K562 (cell line): ENCODE data around the gene CLCC1. TPM values are rescaled to one million over a fixed set of nuclear protein-coding genes. Genes with fewer than 3 reads are reported as not detected.

Source experiments
- ARNT ChIP-seq, 2 experiments: fragments of 450-650 bp; IDR thresholded peaks; 2 replicates each; pipeline ENCODE4 v1.6.1; 2016; ENCODE audit warnings: mild to moderate bottlenecking in 1 of 2
- ELF4 ChIP-seq: fragments of 450-650 bp; formaldehyde crosslinking; IDR thresholded peaks from 2 replicates; pipeline ENCODE4 v1.4.0; 2022; ENCODE audit warnings: missing genetic modification characterization
- ETS1 ChIP-seq: conservative IDR thresholded peaks from 2 replicates; pipeline ENCODE4 v1.6.1; 2011; ENCODE audit warnings: low read depth, mild to moderate bottlenecking, low read length; ENCODE audit not compliant: control insufficient read depth
- GATAD2A ChIP-seq: fragments of 450-650 bp; IDR thresholded peaks from 2 replicates; pipeline ENCODE4 v1.6.1; 2017
- HOMEZ ChIP-seq: fragments of 250-450 bp; sonication (Bioruptor Pico); IDR thresholded peaks from 2 replicates; pipeline ENCODE4 v1.4.0; 2020; ENCODE audit warnings: mild to moderate bottlenecking, moderate library complexity
- IRF9 ChIP-seq: fragments of 450-650 bp; IDR thresholded peaks from 2 replicates; pipeline ENCODE4 v1.6.1; 2016; ENCODE audit warnings: missing biosample characterization, missing genetic modification characterization
- LCOR ChIP-seq: sonication (generic); formaldehyde crosslinking; IDR thresholded peaks from 2 replicates; pipeline ENCODE4 v1.8.0; 2022; ENCODE audit warnings: mild to moderate bottlenecking, missing genetic modification reagents
- MCM7 ChIP-seq, 2 experiments: fragments of 450-650 bp; IDR thresholded peaks; 2 replicates each; pipeline ENCODE4 v1.6.1; 2016 to 2018
- MTF1 ChIP-seq: fragments of 250-450 bp; sonication (Bioruptor Pico); IDR thresholded peaks from 2 replicates; pipeline ENCODE4 v1.9.0; 2021; ENCODE audit warnings: moderate library complexity, mild to moderate bottlenecking, inconsistent platforms, borderline replicate concordance
- PHF21A ChIP-seq: fragments of 450-650 bp; IDR thresholded peaks from 2 replicates; pipeline ENCODE4 v1.6.1; 2017; ENCODE audit warnings: low read depth, borderline replicate concordance
- RCOR1 ChIP-seq, 2 experiments: IDR thresholded peaks; 2 replicates each; pipeline ENCODE4 v1.6.1; 2012; ENCODE audit warnings: low read depth in 2 of 2, low read length in 2 of 2, borderline replicate concordance in 1 of 2, improper control_type of control experiment in 1 of 2
- ZBED1 ChIP-seq: IDR thresholded peaks from 2 replicates; pipeline ENCODE4 v1.6.1; 2014
- ZBTB26 ChIP-seq: fragments of 450-650 bp; formaldehyde crosslinking; IDR thresholded peaks from 2 replicates; pipeline ENCODE4 v1.4.0; 2022; ENCODE audit warnings: missing genetic modification characterization
- ZNF398 ChIP-seq: fragments of 250-450 bp; sonication (Bioruptor Pico); IDR thresholded peaks from 2 replicates; pipeline ENCODE4 v1.8.0; 2021; ENCODE audit warnings: moderate library complexity, mild to moderate bottlenecking, inconsistent platforms
- polyA plus RNA-seq, 8 experiments: library from polyadenylated mRNA; depleted of rRNA in 4 of 8; stranded (reverse) in 5 of 8; unstranded in 3 of 8; fragments of >200 nt; fragmentation: Nextera tagmentation in 2 of 8; fragmentation: Illumina TruSeq in 1 of 8; extraction: Ambion mirVana in 2 of 8; extraction: Trizol in 1 of 8; gene quantifications; 2 replicates each; pipeline versions ENCODE4 v1.2.1 to v1.2.3, GENCODE V29; 2011 to 2014; ENCODE audit warnings: inconsistent platforms in 1 of 8, missing spikeins in 1 of 8
- total RNA-seq, 7 experiments: library from RNA; depleted of rRNA in 6 of 7; stranded (reverse); fragments of >200 nt in 6 of 7; fragmentation: Illumina TruSeq in 2 of 7; extraction: Trizol in 2 of 7; gene quantifications; 2 replicates each; pipeline versions ENCODE4 v1.2.1 to v1.2.3, GENCODE V29; 2011 to 2021; ENCODE audit warnings: low replicate concordance in 1 of 7

CLCC1 gene
- total and polyA plus RNA-seq, 9 of the 15 experiments (the other 6 are each of a cell fraction or from before 2014, with no cell fraction given), result 28.8 to 63.4 (median 40.4) TPM

- no peak for TF ChIP-seq HOMEZ (CRISPR knock-in tag)
- TF ChIP-seq IRF9 (tag), result no peak
- no peak for TF ChIP-seq ZBTB26 (CRISPR knock-in tag)
- no peak for TF ChIP-seq MTF1 (CRISPR knock-in tag)
- TF ChIP-seq RCOR1 (IDR thresholded peaks at IDR 0.05; ENCODE audit: borderline replicate concordance in 1 of 2, low read depth in 2 of 2, low read length in 2 of 2), result peak; percentile 11 to 71; a peak in 2 of 4 replicates
- TF ChIP-seq ARNT (IDR thresholded peaks at IDR 0.05), result no peak
- TF ChIP-seq LCOR (CRISPR knock-in tag), result peak; percentile 39; the same call in 1 of the 2 replicates
- 0 out of 2 replicates have a peak, but pooled peaks have one; percentile 43 for TF ChIP-seq ELF4 (CRISPR knock-in tag)
- 0 out of 2 replicates have a peak, but pooled peaks have one; percentile 31 for TF ChIP-seq PHF21A
- peak; percentile 73; the same call in 1 of the 2 replicates for TF ChIP-seq GATAD2A
- no peak for TF ChIP-seq MCM7 (IDR thresholded peaks at IDR 0.05)
- TF ChIP-seq ZBED1, result no peak
- TF ChIP-seq ETS1, result peak; percentile 76
- no peak for TF ChIP-seq ZNF398 (CRISPR knock-in tag)
Observed at GRCh38 chr1:108963052-108963686, at the start of gene CLCC1 (continued).
